PC-9 (cell line): ENCODE results near the gene FANCG. TPM values are rescaled to one million over a fixed set of nuclear protein-coding genes. Genes with fewer than 3 reads are reported as not detected.

Source experiments
- BruUV-seq: library from RNA; stranded (reverse); fragments of 400-500 nt; replicated peaks from 2 replicates; lab custom pipeline; 2021; lab: Mats Ljungman, UMichigan
- CTCF ChIA-PET: fragments of 300-600 bp; sonication (Branson Sonifier 250); formaldehyde crosslinking; loops from one replicate; lab custom pipeline; 2022; ENCODE audit warnings: antibody characterized with exemption; lab: Charles Lee
- POLR2A ChIA-PET: fragments of 300-600 bp; sonication (Branson Sonifier 250); formaldehyde crosslinking; loops from one replicate; lab custom pipeline; 2022; ENCODE audit warnings: antibody characterized with exemption; ENCODE audit not compliant: unreplicated experiment; lab: Charles Lee
- DNase-seq, 2 experiments: peaks; one replicate each; pipeline versions ENCODE4 v3.0.0 to v3.0.0-alpha.2; 2015 to 2022; ENCODE audit warnings: mixed read lengths in 1 of 2
- H2AFZ ChIP-seq: fragments of 200-600 bp; sonication (generic); 2 replicates; pipeline ENCODE4 v1.8.1; 2017; ENCODE audit warnings: antibody characterized with exemption
- H3F3A ChIP-seq: fragments of 200-600 bp; sonication (generic); 2 replicates; pipeline ENCODE4 v1.8.1; 2017; ENCODE audit warnings: antibody characterized with exemption, mild to moderate bottlenecking, low read depth; ENCODE audit not compliant: insufficient read depth
- H3K27ac ChIP-seq: fragments of 200-600 bp; sonication (generic); 2 replicates; pipeline ENCODE4 v1.6.1; 2016; ENCODE audit warnings: mixed run types
- H3K27me3 ChIP-seq: fragments of 200-600 bp; sonication (generic); 2 replicates; pipeline ENCODE4 v1.6.1; 2016; ENCODE audit warnings: low read depth, mixed run types; ENCODE audit not compliant: insufficient read depth
- H3K36me3 ChIP-seq: fragments of 200-600 bp; sonication (generic); 2 replicates; pipeline ENCODE4 v1.6.1; 2016; ENCODE audit warnings: low read depth, mixed run types
- H3K4me1 ChIP-seq: fragments of 200-600 bp; sonication (generic); replicated peaks from 2 replicates; pipeline ENCODE4 v1.6.1; 2016; ENCODE audit warnings: mixed run types; ENCODE audit not compliant: insufficient read depth
- H3K4me2 ChIP-seq: fragments of 200-600 bp; sonication (generic); 2 replicates; pipeline ENCODE4 v1.6.1; 2017; ENCODE audit warnings: mixed run types
- H3K4me3 ChIP-seq: fragments of 200-600 bp; sonication (generic); 2 replicates; pipeline ENCODE4 v1.6.1; 2016; ENCODE audit warnings: mixed run types
- H3K79me2 ChIP-seq: fragments of 200-600 bp; sonication (generic); 2 replicates; pipeline ENCODE4 v1.6.1; 2017; ENCODE audit warnings: low read depth, mixed run types
- H3K9me2 ChIP-seq: fragments of 200-600 bp; sonication (generic); 2 replicates; pipeline ENCODE4 v1.8.1; 2017; ENCODE audit warnings: mild to moderate bottlenecking; ENCODE audit not compliant: insufficient read depth
- H3K9me3 ChIP-seq: fragments of 200-600 bp; sonication (generic); 2 replicates; pipeline ENCODE4 v1.8.1; 2016; ENCODE audit warnings: low read depth; ENCODE audit not compliant: insufficient read depth
- H4K20me1 ChIP-seq: fragments of 200-600 bp; sonication (generic); 2 replicates; pipeline ENCODE4 v1.8.1; 2017; ENCODE audit not compliant: insufficient read depth
- CTCF ChIP-seq: fragments of 200-600 bp; sonication (generic); conservative IDR thresholded peaks from 2 replicates; pipeline ENCODE4 v1.6.1; 2017; ENCODE audit warnings: mixed run types, antibody characterized with exemption, mild to moderate bottlenecking, moderate library complexity
- EZH2 ChIP-seq: fragments of 200-600 bp; sonication (generic); IDR thresholded peaks from 2 replicates; pipeline ENCODE4 v1.8.0; 2017; ENCODE audit warnings: antibody characterized with exemption, low read depth
- intact Hi-C: fragments of 100-400 bp; cut with micrococcal nuclease; formaldehyde crosslinking; loops from one replicate; pipeline ENCODE4 v1.10.0; 2022; ENCODE audit not compliant: unreplicated experiment
- total RNA-seq: library from RNA; stranded (reverse); gene quantifications from 2 replicates; pipeline ENCODE4 v1.2.3, GENCODE V29; 2021

The FANCG gene
- total RNA-seq, 1 experiment from 2014 or later = 45.3 TPM

DNA sequence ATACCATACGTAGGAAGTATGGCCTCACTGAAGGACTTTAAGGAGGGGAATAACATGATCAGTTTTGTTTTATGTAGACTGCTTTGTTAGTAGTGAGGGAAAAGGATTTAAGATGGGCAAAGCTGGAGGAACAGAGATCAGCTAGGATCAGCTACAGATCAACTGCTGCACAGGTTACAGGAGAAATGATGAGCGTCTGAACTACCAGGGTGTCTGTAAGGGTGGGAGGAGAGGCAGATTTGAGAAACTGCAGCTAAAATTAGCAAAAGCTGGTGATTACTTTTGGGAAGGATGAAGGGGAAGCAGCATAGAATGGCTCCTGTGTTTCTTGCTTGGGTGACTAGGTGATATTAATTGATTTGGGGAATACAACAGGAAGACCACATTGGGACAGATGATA, 46.6 kb downstream of the FANCG start:
- POLR2A ChIA-PET = no interaction called here
- Histone ChIP-seq H3K36me3 (no peaks in the 10 kb centered on the region), H2AFZ (no peak overlapping the region), H3K27me3 (no peaks in the 10 kb centered on the region), H3K9me2 (no peaks in the 10 kb centered on the region), H3K9me3 (no peaks in the 10 kb centered on the region), H4K20me1 (no peaks in the 10 kb centered on the region), H3K4me1 (no peaks in the 10 kb centered on the region), H3K79me2 (no peaks in the 10 kb centered on the region), H3K27ac (no peak overlapping the region), H3F3A (no peaks in the 10 kb centered on the region), H3K4me3 (no peak overlapping the region), H3K4me2 (no peak overlapping the region)
- CTCF ChIA-PET = no interaction called here
- TF ChIP-seq CTCF = no peak
- no peak for TF ChIP-seq EZH2
- no peak for DNase-seq
- intact Hi-C loops = no loop called here
- BruUV-seq = no TSS peak

- no peak overlapping the region for H3K4me2 ChIP-seq
- peaks cover 21% of the 10 kb centered on the region for H3K4me1 ChIP-seq
- ChIA-PET POLR2A (no interaction called here), CTCF (interaction anchor here (0.6 kb wide), 1 partner anchor 21 kb away, joined by 4 read pairs; no protein-coding TSS in a partner anchor)
- no peaks in the 10 kb centered on the region for H3K27me3 ChIP-seq
- no peaks in the 10 kb centered on the region for H3K9me2 ChIP-seq
- H2AFZ ChIP-seq = no peak overlapping the region
- no peak overlapping the region for H3K27ac ChIP-seq
- no peak for DNase-seq
- no peak overlapping the region for H3K4me3 ChIP-seq
- no TSS peak for BruUV-seq
- no peaks in the 10 kb centered on the region for H3K36me3 ChIP-seq
- TF ChIP-seq EZH2 (no peak), CTCF (no peak)
- H4K20me1 ChIP-seq = no peaks in the 10 kb centered on the region
- intact Hi-C loops = no loop called here
- no peaks in the 10 kb centered on the region for H3K9me3 ChIP-seq
- H3K79me2 ChIP-seq = no peaks in the 10 kb centered on the region
- H3F3A ChIP-seq = peaks cover 5% of the 10 kb centered on the region; the same call in 1 of the 2 replicates
These were observed 49.9 kb downstream of the FANCG start for GRCh38 chr9:35029852-35030251.

GRCh38 chr9:35029241-35029640, 50.5 kb downstream of the FANCG start:
- Histone ChIP-seq H3K9me2 (no peaks in the 10 kb centered on the region), H3K27ac (no peak overlapping the region), H3F3A (peaks cover 5% of the 10 kb centered on the region; the same call in 1 of the 2 replicates), H3K36me3 (no peaks in the 10 kb centered on the region), H3K9me3 (no peaks in the 10 kb centered on the region), H3K4me3 (no peak overlapping the region), H3K27me3 (no peaks in the 10 kb centered on the region), H4K20me1 (no peaks in the 10 kb centered on the region), H2AFZ (no peak overlapping the region), H3K79me2 (no peaks in the 10 kb centered on the region), H3K4me2 (no peak overlapping the region), H3K4me1 (peaks cover 21% of the 10 kb centered on the region)
- no peak for DNase-seq
- intact Hi-C loops = no loop called here
- ChIA-PET POLR2A (no interaction called here), CTCF (interaction anchor here (0.6 kb wide), 1 partner anchor 22 kb away, joined by 4 read pairs; no protein-coding TSS in a partner anchor)
- BruUV-seq = no TSS peak
- no peak for TF ChIP-seq EZH2
- no peak for TF ChIP-seq CTCF
